AG10803 (cell line): ENCODE results near the gene LTA4H.

Experiments used
- DNase-seq: peaks from one replicate; pipeline ENCODE4 v3.0.0; 2010; ENCODE audit warnings: low read depth
- H3K4me3 ChIP-seq: 2 replicates; pipeline ENCODE4 v1.5.1; 2011; ENCODE audit warnings: mild to moderate bottlenecking, low read length, control low read depth
- TF ChIP-seq, protein P1 (sequence below): conservative IDR thresholded peaks from 2 replicates; pipeline ENCODE4 v1.5.1; 2011; ENCODE audit warnings: mild to moderate bottlenecking, low read length, control low read depth, inconsistent platforms

Gene LTA4H

GRCh38 chr12:95996034-95996658 is 39.2 kb downstream of the LTA4H start, which contains the start of gene HAL:
Gene HAL, minus strand, starts transcription at chr12:95996344. Its CDS starts 434 bp downstream, at chr12:95995910.
- peak; percentile 34 for DNase-seq
- TF ChIP-seq, protein P1, sequence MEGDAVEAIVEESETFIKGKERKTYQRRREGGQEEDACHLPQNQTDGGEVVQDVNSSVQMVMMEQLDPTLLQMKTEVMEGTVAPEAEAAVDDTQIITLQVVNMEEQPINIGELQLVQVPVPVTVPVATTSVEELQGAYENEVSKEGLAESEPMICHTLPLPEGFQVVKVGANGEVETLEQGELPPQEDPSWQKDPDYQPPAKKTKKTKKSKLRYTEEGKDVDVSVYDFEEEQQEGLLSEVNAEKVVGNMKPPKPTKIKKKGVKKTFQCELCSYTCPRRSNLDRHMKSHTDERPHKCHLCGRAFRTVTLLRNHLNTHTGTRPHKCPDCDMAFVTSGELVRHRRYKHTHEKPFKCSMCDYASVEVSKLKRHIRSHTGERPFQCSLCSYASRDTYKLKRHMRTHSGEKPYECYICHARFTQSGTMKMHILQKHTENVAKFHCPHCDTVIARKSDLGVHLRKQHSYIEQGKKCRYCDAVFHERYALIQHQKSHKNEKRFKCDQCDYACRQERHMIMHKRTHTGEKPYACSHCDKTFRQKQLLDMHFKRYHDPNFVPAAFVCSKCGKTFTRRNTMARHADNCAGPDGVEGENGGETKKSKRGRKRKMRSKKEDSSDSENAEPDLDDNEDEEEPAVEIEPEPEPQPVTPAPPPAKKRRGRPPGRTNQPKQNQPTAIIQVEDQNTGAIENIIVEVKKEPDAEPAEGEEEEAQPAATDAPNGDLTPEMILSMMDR: no peak
- no peak within 1 kb of the TSS for H3K4me3 ChIP-seq

DNA sequence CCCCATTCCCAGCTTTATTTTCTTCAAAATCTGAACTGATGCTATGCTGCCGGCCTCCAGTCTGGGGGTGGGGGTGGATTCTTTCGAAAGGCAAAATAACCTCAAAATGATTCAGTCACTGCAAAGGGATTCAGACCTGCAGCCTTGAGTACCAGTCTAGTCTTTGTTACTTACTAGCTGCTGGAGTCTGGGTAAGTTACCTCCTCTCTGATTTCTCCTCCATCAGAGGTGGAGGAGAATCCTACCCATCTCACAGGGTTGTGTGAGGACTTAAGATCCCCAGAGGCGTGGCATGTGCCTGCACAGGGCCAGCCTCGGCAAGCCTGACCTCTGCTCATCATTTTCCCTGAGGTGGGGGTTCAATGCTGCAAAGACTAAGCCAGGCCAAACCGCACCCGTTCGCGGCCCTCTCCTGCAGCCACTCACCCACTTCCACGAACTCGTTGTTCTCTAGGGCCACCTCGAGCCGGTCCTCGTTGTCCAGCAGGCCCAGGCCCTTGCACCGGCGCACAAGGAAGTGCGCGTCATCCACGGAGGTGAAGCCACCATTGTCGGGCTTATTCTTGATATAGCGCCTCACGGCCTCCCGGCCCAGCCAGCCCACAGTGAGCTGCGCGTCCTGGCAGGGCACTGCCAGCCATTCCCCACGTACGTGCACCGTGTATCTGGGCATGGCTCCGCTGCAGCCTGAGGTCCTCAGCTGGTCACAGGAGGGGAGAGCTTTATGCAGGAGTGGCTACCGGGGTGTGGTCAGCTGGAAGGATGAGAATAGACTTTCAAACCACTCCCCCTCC is 40.0 kb downstream of the LTA4H start:
- no peak for DNase-seq
- TF ChIP-seq, protein P1: no peak
- no peak overlapping the region for H3K4me3 ChIP-seq

- TF ChIP-seq, protein P1: no peak
- no peak for DNase-seq
- no peak overlapping the region for H3K4me3 ChIP-seq
Observed at GRCh38 chr12:95994476-95994875, 40.9 kb downstream of the LTA4H start.

- TF ChIP-seq, protein P1: no peak
- no peak for DNase-seq
Observed at GRCh38 chr12:95993907-95994306, 41.5 kb downstream of the LTA4H start.

GRCh38 chr12:95990136-95990535 is 45.3 kb downstream of the LTA4H start:
- H3K4me3 ChIP-seq: no peak overlapping the region
- TF ChIP-seq, protein P1: no peak
- no peak for DNase-seq

More at GRCh38 chr12:95993907-95994306, 41.5 kb downstream of the LTA4H start:
- H3K4me3 ChIP-seq: no peak overlapping the region

- no peak for DNase-seq
- TF ChIP-seq, protein P1: no peak
- no peak overlapping the region for H3K4me3 ChIP-seq
Observed at GRCh38 chr12:95989504-95990123, 45.8 kb downstream of the LTA4H start.
